Prostate gland (tissue), 2 donors: ENCODE data around the gene RAMACL.

Experiments used
- POLR2A ChIP-seq: fragments of 450-650 bp; IDR thresholded peaks from one replicate; pipeline ENCODE4 v1.6.1; 2016; ENCODE audit warnings: antibody characterized with exemption, mild to moderate bottlenecking
- TF ChIP-seq, protein P1 (sequence below), 4 experiments: fragments of 200-600 bp in 2 of 4; fragments of 450-650 bp in 2 of 4; sonication (generic) in 2 of 4; IDR thresholded peaks; 1 replicate in 3 of 4; 2 replicates in 1 of 4; pipeline ENCODE4 v1.5.1; 2016 to 2019; ENCODE audit warnings: antibody characterized with exemption in 4 of 4, mild to moderate bottlenecking in 2 of 4, moderate library complexity in 2 of 4

DNA sequence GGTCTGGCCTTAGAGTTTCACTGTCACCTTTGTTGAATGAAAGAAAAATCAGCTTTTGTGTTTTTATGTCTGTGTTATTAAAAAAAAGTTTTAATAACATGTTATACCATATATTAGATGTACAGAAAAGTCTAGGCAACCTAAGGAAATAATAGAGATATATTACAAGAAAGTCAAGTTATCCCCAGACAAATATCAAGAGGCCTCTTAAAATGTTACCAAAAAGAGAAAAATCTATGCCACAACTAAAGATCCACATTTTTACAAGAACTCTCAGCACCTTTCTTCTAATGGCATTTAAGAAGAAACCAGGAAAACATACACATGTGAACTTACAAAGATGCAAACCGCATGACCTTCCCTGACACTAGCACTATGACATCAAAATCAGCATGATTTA lies 26.8 kb downstream of the RAMACL start:
- TF ChIP-seq POLR2A: no peak
- TF ChIP-seq, protein P1, sequence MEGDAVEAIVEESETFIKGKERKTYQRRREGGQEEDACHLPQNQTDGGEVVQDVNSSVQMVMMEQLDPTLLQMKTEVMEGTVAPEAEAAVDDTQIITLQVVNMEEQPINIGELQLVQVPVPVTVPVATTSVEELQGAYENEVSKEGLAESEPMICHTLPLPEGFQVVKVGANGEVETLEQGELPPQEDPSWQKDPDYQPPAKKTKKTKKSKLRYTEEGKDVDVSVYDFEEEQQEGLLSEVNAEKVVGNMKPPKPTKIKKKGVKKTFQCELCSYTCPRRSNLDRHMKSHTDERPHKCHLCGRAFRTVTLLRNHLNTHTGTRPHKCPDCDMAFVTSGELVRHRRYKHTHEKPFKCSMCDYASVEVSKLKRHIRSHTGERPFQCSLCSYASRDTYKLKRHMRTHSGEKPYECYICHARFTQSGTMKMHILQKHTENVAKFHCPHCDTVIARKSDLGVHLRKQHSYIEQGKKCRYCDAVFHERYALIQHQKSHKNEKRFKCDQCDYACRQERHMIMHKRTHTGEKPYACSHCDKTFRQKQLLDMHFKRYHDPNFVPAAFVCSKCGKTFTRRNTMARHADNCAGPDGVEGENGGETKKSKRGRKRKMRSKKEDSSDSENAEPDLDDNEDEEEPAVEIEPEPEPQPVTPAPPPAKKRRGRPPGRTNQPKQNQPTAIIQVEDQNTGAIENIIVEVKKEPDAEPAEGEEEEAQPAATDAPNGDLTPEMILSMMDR (IDR thresholded peaks at IDR 0.05): no peak
